GM18508 (cell line): ENCODE results near the gene OR6B2.

ENCODE experiments used
- ATAC-seq: cut with Tn5 transposase; IDR thresholded peaks from one replicate; pipeline ENCODE4 v1.9.1; 2021; ENCODE audit warnings: moderate number of reproducible peaks; ENCODE audit not compliant: insufficient read depth, unreplicated experiment

Gene OR6B2

DNA sequence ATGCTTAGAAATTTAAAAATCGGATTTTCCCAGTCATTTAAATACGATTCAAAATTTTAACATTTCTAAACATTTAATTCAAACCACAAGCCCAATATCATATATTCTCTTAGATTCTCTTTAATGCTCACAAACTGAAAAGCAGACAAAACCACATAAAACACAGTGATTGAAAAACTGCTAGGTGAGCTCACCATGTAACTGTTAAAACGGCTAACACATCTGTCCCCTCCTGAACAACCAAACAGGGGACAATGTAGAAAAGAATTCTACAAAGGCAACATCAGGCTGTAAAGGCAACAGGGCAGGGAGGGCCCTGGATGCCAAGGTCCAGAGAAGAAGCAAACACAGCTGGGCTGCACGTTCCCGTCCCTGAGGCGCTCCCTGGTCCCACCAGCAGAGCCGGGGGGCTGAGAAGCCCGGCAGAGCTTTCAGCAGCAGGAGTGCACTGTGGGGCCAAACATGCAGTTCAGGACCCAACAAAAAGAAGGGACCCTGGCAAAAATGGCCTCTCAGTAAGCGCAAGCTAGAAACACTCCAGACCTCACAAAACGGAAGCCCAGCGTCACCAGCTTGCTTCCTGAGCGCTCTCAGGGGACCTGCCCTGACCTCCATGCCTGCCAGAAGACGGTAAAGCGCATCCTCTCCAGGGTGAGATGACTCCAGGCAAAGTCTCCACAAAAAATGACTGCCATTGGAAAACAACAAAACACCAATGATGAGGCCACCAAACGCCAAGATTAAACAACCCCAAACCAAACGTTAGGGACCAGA lies 45.6 kb downstream of the OR6B2 start:
- no peak for ATAC-seq

DNA sequence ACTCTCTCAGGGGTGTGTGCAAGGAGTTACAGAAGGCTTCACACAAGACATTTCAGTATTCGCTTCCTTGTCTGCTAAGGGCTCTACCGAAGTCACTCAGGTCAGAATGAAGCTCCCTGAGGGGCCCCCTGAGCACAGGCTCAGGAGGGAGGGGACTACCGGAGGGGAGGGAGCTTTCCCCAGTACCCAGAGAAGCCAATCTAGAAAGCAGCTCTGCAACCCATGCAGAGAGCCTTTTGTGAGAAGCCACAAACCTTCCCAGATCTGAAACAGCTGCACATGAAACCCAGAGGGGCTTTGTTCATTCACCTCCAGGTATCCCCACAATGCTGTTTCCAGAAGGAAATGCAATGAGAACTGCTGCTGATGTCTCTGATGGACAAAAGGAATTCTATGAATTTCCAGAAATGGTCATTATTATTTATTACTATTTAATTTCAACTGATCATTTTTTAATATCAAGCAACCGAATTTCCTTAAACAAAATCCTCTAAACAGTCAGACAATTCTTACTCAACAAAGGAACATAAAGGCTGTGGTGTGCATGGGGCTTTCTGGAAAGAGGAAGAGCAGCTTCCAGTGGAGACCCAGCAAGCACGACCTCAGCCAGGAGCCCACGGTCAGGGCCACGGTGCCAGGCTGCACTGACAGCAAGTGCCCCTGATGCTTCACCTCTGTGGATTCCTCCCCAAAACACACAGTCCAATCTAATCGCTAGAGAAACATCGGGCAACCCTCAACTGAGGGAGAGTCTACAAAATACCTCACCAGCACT lies 47.0 kb downstream of the OR6B2 start:
- ATAC-seq: no peak
